GM12801 (cell line): ENCODE measurements around the gene TMEM267.

Source experiments
- TF ChIP-seq, protein P1 (sequence below): IDR thresholded peaks from one replicate; pipeline ENCODE4 v1.5.1; 2011; ENCODE audit warnings: control low read depth; ENCODE audit not compliant: insufficient read length; ENCODE audit errors: extremely low read depth

The TMEM267 gene

GRCh38 chr5:43514025-43514424 is 30.4 kb upstream of the TMEM267 start:
- TF ChIP-seq, protein P1, sequence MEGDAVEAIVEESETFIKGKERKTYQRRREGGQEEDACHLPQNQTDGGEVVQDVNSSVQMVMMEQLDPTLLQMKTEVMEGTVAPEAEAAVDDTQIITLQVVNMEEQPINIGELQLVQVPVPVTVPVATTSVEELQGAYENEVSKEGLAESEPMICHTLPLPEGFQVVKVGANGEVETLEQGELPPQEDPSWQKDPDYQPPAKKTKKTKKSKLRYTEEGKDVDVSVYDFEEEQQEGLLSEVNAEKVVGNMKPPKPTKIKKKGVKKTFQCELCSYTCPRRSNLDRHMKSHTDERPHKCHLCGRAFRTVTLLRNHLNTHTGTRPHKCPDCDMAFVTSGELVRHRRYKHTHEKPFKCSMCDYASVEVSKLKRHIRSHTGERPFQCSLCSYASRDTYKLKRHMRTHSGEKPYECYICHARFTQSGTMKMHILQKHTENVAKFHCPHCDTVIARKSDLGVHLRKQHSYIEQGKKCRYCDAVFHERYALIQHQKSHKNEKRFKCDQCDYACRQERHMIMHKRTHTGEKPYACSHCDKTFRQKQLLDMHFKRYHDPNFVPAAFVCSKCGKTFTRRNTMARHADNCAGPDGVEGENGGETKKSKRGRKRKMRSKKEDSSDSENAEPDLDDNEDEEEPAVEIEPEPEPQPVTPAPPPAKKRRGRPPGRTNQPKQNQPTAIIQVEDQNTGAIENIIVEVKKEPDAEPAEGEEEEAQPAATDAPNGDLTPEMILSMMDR = no peak

- TF ChIP-seq, protein P1 = no peak
These were observed 14.9 kb upstream of the TMEM267 start for GRCh38 chr5:43498581-43498980.

GRCh38 chr5:43497311-43498104 is 13.8 kb upstream of the TMEM267 start:
- TF ChIP-seq, protein P1 = no peak

GRCh38 chr5:43491326-43491725 is 7.7 kb upstream of the TMEM267 start:
- TF ChIP-seq, protein P1 = no peak

- TF ChIP-seq, protein P1 = no peak
These were observed 2.7 kb upstream of the TMEM267 start for GRCh38 chr5:43486353-43486752.

DNA sequence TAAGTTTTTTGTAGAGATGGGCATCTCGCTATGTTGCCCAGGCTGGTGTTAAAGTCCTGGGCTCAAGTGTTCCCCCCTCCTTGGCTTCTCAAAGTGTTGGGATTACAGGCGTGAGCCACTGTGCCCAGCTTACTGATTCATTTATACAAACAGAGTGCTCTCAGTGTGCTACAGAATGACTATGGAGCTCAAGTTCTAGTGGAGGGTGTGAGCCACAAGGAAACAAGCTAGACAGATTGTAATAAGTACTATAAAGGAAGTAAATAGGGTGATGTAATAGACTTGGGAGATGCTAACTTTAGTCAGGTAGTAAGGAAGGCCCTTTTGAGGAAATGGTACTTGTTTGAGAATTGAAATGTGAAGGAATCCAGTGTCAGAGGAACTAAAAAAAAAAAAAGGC is 1.7 kb upstream of the TMEM267 start:
- TF ChIP-seq, protein P1 = no peak

- TF ChIP-seq, protein P1 = no peak
These were observed 613 bp upstream of the TMEM267 start for GRCh38 chr5:43484106-43484849.
